IPS DF 6.9 (cell line): ENCODE data around the gene PPP1R16B.
A peak's percentile ranks its signal among the peaks of the same experiment; 100 is the strongest.
"Not testable (repeated sequence)": the region's sequence is repeated elsewhere in the genome, so short reads cannot be mapped to it uniquely, and the experiment has no call there.

Source experiments
- DNase-seq: peaks from one replicate; pipeline ENCODE4 v3.0.0-alpha.2; 2013; ENCODE audit warnings: low read depth, low spot score
- H3K27ac ChIP-seq: one replicate; pipeline ENCODE4 v1.5.1; 2013; ENCODE audit warnings: low read length, control low read depth
- H3K27me3 ChIP-seq: 2 replicates; pipeline ENCODE4 v1.6.1; 2013; ENCODE audit warnings: mild to moderate bottlenecking, low read length; ENCODE audit not compliant: control insufficient read depth, insufficient read depth
- H3K36me3 ChIP-seq: 2 replicates; pipeline ENCODE4 v1.6.1; 2013; ENCODE audit warnings: low read length; ENCODE audit not compliant: control insufficient read depth, insufficient read depth
- H3K4me1 ChIP-seq: 2 replicates; pipeline ENCODE4 v1.6.1; 2013; ENCODE audit warnings: low read length; ENCODE audit not compliant: control insufficient read depth, insufficient read depth
- H3K4me3 ChIP-seq: 2 replicates; pipeline ENCODE4 v1.5.1; 2013; ENCODE audit warnings: mild to moderate bottlenecking, low read length
- H3K9me3 ChIP-seq: 2 replicates; pipeline ENCODE4 v1.6.1; 2013; ENCODE audit warnings: low read length, inconsistent platforms; ENCODE audit not compliant: control insufficient read depth, insufficient read depth
- WGBS: extraction: QIAGEN DNeasy Blood & Tissue Kit; methylation state at CpG from one replicate; pipeline ENCODE4 v1.1.7; 2013; ENCODE audit warnings: mixed read lengths, missing lambda C conversion rate; ENCODE audit not compliant: insufficient read length, insufficient coverage; 5-methylcytosine and 5-hydroxymethylcytosine counted together

Gene PPP1R16B

DNA sequence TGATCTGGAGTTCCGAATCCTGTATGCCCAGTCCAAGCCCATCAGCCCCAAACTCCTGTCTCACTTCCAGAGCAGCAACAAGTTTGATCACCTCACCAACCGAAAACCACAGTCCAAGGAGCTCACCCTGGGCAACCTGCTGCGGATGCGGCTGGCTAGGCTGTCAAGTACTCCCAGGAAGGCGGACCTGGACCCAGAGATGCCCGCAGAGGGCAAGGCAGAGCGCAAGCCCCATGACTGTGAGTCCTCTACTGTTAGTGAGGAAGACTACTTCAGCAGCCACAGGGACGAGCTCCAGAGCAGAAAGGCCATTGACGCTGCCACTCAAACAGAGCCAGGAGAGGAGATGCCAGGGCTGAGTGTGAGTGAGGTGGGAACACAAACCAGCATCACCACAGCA is 146.1 kb downstream of the PPP1R16B start:
- no peak overlapping the region for H3K27ac ChIP-seq
- no peak for DNase-seq
- H3K4me1 ChIP-seq = no peaks in the 10 kb centered on the region
- H3K9me3 ChIP-seq = no peaks in the 10 kb centered on the region
- WGBS = no CpG with 5 or more reads among the region's 9 CpGs
- peaks cover 24% of the 10 kb centered on the region for H3K36me3 ChIP-seq
- no peaks in the 10 kb centered on the region for H3K27me3 ChIP-seq
- H3K4me3 ChIP-seq = no peak overlapping the region

DNA sequence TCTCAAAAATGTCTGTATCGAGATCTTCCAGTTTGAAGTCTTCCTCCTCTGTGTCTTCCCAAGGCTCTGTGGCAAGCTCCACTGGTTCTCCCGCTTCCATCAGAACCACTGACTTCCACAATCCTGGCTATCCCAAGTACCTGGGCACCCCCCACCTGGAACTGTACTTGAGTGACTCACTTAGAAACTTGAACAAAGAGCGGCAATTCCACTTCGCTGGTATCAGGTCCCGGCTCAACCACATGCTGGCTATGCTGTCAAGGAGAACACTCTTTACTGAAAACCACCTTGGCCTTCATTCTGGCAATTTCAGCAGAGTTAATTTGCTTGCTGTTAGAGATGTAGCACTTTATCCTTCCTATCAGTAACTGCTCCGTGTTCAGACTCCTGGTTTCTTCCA is 146.7 kb downstream of the PPP1R16B start:
- Histone ChIP-seq H3K4me1 (no peaks in the 10 kb centered on the region), H3K27ac (no peak overlapping the region), H3K4me3 (no peak overlapping the region), H3K36me3 (peaks cover 22% of the 10 kb centered on the region), H3K9me3 (no peaks in the 10 kb centered on the region), H3K27me3 (no peaks in the 10 kb centered on the region)
- no CpG with 5 or more reads among the region's 6 CpGs for WGBS
- no peak for DNase-seq

DNA sequence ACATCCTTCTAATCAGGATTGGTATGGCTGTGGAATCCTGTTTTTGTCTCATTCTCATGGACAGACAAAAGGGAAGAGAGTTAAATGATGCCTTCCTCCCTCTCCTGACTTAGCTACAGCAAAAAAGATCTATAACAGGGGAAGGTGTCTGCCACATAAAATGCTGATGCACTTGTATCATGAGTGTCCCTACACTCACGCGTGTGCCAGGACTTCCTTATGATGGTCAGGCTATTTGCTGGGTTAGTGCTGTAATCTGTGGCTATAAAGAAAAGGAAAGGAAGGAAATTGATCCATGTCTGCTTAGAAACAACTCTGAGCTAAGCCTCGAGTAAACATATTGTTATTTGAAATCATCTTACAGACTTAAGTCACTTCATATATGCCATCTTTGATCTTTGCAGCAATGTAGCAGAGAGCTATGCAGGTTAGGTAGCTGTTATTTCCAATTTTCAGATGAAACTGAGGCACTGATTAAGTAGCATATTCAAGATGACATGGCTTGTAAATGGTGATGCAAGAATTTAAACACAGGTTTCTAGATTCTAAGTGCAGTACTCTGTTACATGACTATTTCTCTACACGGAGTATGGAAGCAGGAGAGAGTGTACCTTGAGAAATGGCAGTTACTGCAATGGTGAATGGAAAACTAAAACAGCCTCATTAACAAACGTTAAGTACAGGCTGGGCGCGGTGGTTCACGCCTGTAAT is 148.3 kb downstream of the PPP1R16B start:
- Histone ChIP-seq H3K27ac (no peak overlapping the region), H3K36me3 (peaks cover 14% of the 10 kb centered on the region), H3K9me3 (no peaks in the 10 kb centered on the region), H3K27me3 (no peaks in the 10 kb centered on the region), H3K4me1 (no peaks in the 10 kb centered on the region), H3K4me3 (no peak overlapping the region)
- DNase-seq = no peak
- WGBS = no CpG with 5 or more reads among the region's 8 CpGs

DNA sequence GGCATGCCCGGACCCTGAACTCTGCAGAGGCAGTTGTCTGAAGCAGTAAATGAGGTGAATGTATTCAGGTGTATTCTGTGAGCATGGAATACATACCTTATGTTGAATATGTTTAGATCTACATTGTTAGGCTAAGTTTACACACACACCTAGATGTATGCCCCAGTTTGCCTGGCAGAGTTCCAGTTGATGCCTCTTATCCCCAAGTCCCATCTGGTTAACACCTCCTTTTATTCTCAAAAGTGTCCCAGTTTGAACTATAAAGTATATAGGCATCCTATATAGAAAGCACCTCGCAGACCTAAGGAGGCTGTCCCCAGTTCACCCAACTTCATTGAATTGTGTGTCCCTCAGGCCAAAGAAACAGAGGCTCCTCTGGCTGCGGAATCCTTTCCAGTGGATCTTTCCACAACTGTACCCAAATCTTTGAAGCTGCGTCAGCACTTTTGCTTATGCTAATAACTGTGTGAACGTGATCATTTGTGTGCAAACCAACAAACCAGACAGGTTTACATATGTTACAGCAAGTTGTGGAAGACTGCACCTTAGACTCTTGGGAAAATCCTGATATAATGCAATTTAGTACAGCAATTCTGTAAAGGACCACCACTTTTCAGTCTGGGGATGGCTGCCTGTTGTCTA is 151.9 kb downstream of the PPP1R16B start:
- no peak overlapping the region for H3K27ac ChIP-seq
- peaks cover under 1% of the 10 kb centered on the region; the same call in 1 of the 2 replicates for H3K36me3 ChIP-seq
- WGBS = no CpG with 5 or more reads among the region's 5 CpGs
- H3K4me3 ChIP-seq = no peak overlapping the region
- H3K27me3 ChIP-seq = no peaks in the 10 kb centered on the region
- no peaks in the 10 kb centered on the region for H3K4me1 ChIP-seq
- H3K9me3 ChIP-seq = no peaks in the 10 kb centered on the region
- DNase-seq = no peak

DNA sequence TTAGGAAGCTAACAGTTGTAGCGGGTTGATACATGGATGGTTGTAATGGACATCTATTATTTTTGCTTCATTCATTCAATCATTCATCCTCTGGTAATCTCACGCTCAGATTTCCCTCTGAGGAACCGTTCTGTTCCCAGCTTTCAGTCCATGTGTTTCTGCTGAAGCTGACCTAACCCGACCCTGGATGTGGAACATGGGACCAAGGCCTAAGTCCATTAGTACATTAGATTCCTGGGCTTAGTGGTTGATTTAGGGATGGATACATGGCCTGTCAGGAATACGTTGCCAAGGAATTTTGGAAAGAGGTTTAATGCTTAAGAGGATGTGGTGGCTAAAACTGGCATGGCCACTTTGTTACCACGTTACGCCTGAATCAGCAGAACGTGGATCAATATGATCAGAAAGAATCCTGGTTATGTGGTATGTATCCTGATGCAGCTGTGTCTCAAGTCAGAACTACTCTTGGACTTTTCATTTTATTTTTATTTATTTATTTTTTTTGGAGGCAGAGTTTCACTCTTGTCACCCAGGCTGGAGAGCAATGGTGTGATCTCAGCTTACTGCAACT is 152.5 kb downstream of the PPP1R16B start:
- Histone ChIP-seq H3K4me1 (no peaks in the 10 kb centered on the region), H3K4me3 (no peak overlapping the region), H3K36me3 (no peaks in the 10 kb centered on the region), H3K9me3 (no peaks in the 10 kb centered on the region), H3K27ac (no peak overlapping the region), H3K27me3 (no peaks in the 10 kb centered on the region)
- no CpG with 5 or more reads among the region's 8 CpGs for WGBS
- DNase-seq = no peak

DNA sequence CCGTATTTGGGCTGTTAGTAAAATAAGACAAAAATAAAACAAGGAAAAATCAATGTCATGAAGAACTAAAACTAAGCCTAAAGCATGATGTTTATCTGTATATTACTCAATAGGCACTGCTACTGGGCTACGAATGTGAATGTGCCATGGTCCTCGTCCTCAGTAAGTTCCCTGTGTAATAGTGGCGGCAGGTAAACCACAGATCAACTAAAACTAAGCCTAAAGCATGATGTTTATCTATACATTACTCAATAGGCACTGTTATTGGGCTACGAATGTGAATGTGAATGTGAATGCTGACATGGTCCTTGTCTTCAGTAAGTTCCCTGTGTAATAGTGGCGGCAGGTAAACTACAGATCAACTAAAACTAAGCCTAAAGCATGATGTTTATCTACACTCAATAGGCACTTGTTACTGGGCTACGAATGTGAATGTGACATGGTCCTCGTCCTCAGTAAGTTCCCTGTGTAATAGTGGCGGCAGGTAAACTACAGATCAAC is 154.7 kb downstream of the PPP1R16B start:
- WGBS = no CpG with 5 or more reads among the region's 9 CpGs
- not testable (repeated sequence) for H3K27me3 ChIP-seq, H3K36me3 ChIP-seq, DNase-seq, H3K4me1 ChIP-seq, H3K4me3 ChIP-seq, H3K9me3 ChIP-seq, H3K27ac ChIP-seq

DNA sequence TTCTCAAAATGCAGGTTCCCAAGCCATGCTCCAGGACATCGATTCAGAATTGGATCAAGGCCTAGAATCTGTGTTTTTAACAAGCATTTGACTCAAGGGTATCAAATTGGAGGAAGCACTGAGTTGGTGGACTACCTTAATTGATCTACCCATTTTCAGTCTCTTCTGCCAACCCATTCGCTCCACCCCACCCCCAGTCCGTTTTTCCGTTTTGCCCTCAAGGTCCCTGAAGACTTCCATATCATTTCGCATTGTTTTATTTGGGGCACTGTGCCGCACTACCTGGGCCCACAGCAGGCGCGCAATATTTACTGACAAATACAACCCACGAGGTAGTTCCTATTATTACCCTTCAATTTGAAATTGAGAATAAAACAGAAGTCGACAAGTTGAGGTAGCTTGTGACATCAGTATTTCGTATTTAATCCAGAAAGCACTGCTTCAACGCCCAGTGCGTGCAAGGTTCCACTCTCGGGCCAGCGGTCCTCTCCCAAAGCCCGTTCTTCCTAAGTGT is 156.1 kb downstream of the PPP1R16B start:
- DNase-seq = no peak
- WGBS = no CpG with 5 or more reads among the region's 16 CpGs

DNA sequence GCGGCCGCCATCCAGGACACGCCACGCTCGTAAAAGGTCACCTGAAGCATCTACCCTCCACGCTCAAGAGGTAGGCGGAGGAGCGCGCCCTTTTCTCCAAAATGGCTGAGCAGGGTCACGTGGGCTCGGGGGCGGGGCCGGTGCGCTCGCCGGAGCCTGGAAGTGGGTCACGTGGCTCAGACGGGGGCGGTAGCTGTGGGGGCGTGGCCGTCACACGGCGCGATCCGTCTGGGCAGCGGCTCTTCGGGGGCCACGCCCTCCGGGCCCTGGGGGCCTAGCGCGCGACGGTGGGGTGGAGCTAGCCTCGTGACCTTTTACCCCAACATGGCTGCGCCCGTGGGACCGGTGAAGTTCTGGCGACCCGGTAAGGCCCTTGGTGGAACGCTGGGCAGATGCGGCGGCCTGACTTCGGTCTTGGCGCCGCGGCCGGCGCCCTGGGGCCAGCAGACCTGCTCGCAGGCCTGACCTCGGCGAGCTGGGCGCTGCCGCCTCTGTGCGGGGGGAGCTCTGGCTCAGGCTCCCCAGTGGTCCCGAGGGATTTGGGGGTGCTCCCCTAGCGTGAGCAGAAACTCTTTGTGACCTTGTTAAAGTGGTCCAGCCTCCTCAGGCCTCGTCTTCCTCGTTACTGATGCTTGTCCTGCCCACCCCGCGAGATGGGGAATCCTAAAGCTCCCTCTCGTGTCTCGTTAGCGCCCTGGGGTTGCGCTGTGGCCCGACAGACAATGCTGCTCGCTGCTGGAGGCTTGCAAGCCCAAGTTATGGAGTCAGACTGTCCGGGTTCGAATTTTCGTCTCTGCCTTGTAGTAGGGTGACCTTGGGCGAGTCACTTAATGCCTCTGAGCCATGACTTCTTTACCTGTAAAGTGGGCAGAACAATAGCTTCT is 156.8 kb downstream of the PPP1R16B start, which contains the start of gene DHX35:
Gene DHX35 (plus strand): TSS at position 301 of the 884 bp plus-strand sequence. CDS start 24 bp downstream, at position 325.
- Histone ChIP-seq H3K27ac (no peak within 1 kb of the TSS), H3K36me3 (no peaks in the 10 kb centered on the region), H3K27me3 (no peaks in the 10 kb centered on the region), H3K9me3 (no peaks in the 10 kb centered on the region), H3K4me1 (no peaks in the 10 kb centered on the region), H3K4me3 (peak within 1 kb of the TSS; percentile 90)
- peak; percentile 97 for DNase-seq
- no CpG with 5 or more reads among the region's 70 CpGs for WGBS

More for the DNA sequence above, 156.1 kb downstream of the PPP1R16B start:
- H3K4me3 ChIP-seq = peak overlapping the region; percentile 89; the same call in 1 of the 2 replicates
- no peaks in the 10 kb centered on the region for H3K9me3 ChIP-seq
- no peaks in the 10 kb centered on the region for H3K27me3 ChIP-seq
- no peak overlapping the region for H3K27ac ChIP-seq
- H3K36me3 ChIP-seq = no peaks in the 10 kb centered on the region
- no peaks in the 10 kb centered on the region for H3K4me1 ChIP-seq

DNA sequence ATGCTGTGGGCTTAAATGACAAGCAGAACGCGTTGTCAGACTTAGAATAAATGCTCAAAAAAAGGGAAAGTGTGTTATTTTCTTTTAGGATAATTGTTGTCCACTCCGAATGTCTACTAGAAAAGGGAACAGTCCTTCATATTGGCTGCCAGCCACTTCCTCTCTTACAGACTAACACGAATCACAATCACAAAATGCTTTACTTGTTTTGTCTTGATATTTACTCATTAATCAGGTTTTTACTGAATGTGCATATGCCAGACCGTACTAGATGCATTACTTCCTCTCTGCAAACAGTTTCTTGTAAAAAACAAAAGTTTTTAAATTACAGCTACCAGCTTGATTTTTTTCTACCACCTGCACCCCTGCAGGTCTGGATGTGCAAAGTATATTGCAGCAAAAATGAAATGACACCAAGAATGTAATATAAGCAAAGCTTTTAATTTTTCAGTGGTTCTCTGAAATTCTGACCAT is 157.5 kb downstream of the PPP1R16B start:
- H3K36me3 ChIP-seq = no peaks in the 10 kb centered on the region
- no peaks in the 10 kb centered on the region for H3K27me3 ChIP-seq
- WGBS = no CpG with 5 or more reads among the region's 5 CpGs
- peak overlapping the region; percentile 90; the same call in 1 of the 2 replicates for H3K4me3 ChIP-seq
- no peaks in the 10 kb centered on the region for H3K4me1 ChIP-seq
- no peaks in the 10 kb centered on the region for H3K9me3 ChIP-seq
- H3K27ac ChIP-seq = no peak overlapping the region
- no peak for DNase-seq

DNA sequence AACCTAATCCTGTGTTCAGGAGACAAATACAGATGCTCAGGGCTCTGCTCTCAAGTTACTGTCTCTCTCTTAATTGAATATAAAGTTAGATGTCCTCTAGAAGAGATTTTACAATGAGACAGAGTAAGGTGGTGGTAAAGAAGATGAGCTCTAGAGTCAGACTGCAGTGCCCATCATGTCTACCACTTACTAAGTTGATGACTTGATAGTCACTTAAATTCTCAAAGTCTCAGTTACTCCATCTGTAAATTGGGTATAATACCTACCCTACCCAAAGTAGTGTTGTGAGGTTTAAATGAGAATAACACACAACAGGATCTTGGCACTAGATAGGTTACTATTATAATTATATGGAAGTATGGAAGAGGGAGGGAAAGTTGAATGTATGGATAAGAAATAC is 158.2 kb downstream of the PPP1R16B start:
- DNase-seq = no peak
- Histone ChIP-seq H3K9me3 (no peaks in the 10 kb centered on the region), H3K4me1 (no peaks in the 10 kb centered on the region), H3K27ac (no peak overlapping the region), H3K27me3 (no peaks in the 10 kb centered on the region), H3K4me3 (no peak overlapping the region), H3K36me3 (no peaks in the 10 kb centered on the region)
